HepG2 (cell line): Measurements from ENCODE around the gene NUBPL. TPM values are rescaled to one million over a fixed set of nuclear protein-coding genes. Genes with fewer than 3 reads are reported as not detected.
A peak's percentile ranks its signal among the peaks of the same experiment; 100 is the strongest.

ENCODE experiments used
- JARID2 ChIP-seq: sonication (generic); formaldehyde crosslinking; IDR thresholded peaks from 2 replicates; pipeline ENCODE4 v1.8.1; 2023; ENCODE audit warnings: missing genetic modification reagents, inconsistent platforms; ENCODE audit not compliant: insufficient replicate concordance
- PLRG1 ChIP-seq: fragments of 450-650 bp; conservative IDR thresholded peaks from 2 replicates; pipeline ENCODE4 v1.6.1; 2016
- SRSF4 ChIP-seq: fragments of 200-400 bp; formaldehyde crosslinking; IDR thresholded peaks from one replicate; pipeline ENCODE4 v1.6.1; 2018; ENCODE audit warnings: mild to moderate bottlenecking, low read depth, low read length, moderate library complexity; ENCODE audit not compliant: poor library complexity, severe bottlenecking
- STAT5B ChIP-seq: sonication (generic); formaldehyde crosslinking; IDR thresholded peaks from 2 replicates; pipeline ENCODE4 v1.4.0; 2020; ENCODE audit warnings: missing genetic modification reagents
- ZNF142 ChIP-seq: sonication (generic); formaldehyde crosslinking; IDR thresholded peaks from 2 replicates; pipeline ENCODE4 v1.4.0; 2020; ENCODE audit warnings: missing genetic modification reagents
- ZNF747 ChIP-seq: sonication (generic); formaldehyde crosslinking; IDR thresholded peaks from 2 replicates; pipeline ENCODE4 v1.8.1; 2023; ENCODE audit warnings: missing genetic modification reagents, mild to moderate bottlenecking, borderline replicate concordance
- ZNF780A ChIP-seq: sonication (generic); formaldehyde crosslinking; IDR thresholded peaks from 2 replicates; pipeline ENCODE4 v1.8.0; 2022; ENCODE audit warnings: mild to moderate bottlenecking, missing genetic modification reagents, moderate library complexity
- ZSCAN29 ChIP-seq: sonication (generic); formaldehyde crosslinking; conservative IDR thresholded peaks from 2 replicates; pipeline ENCODE4 v1.4.0; 2020; ENCODE audit warnings: mild to moderate bottlenecking, missing genetic modification reagents
- polyA plus RNA-seq, 8 experiments: library from polyadenylated mRNA; depleted of rRNA in 3 of 8; stranded (reverse) in 7 of 8; unstranded in 1 of 8; fragments of >200 nt; fragmentation: Illumina TruSeq in 4 of 8; extraction: Trizol in 4 of 8; gene quantifications; 2 replicates each; pipeline versions ENCODE4 v1.2.1 to v1.2.3, GENCODE V29; 2011 to 2016; ENCODE audit warnings: low read depth in 4 of 8, missing spikeins in 1 of 8, mixed read lengths in 1 of 8; ENCODE audit not compliant: insufficient read depth in 1 of 8
- total RNA-seq, 5 experiments: library from RNA; depleted of rRNA; stranded (reverse); fragments of >200 nt; fragmentation: Illumina TruSeq; extraction: Trizol; gene quantifications; 2 replicates each; pipeline ENCODE4 v1.2.3, GENCODE V29; 2016; ENCODE audit warnings: low read depth in 1 of 5

NUBPL gene
- total and polyA plus RNA-seq, 2 of the 13 experiments (the other 11 are each of a cell fraction or from before 2014, with no cell fraction given): 21.3 to 44.1 TPM

GRCh38 chr14:31605702-31606101, 44.5 kb downstream of the NUBPL start (continued):
- no peak for TF ChIP-seq JARID2 (CRISPR knock-in tag)
- TF ChIP-seq ZNF780A: no peak
- TF ChIP-seq ZNF142: no peak
- TF ChIP-seq SRSF4: no peak
- no peak for TF ChIP-seq ZNF747 (CRISPR knock-in tag)
- TF ChIP-seq PLRG1: peak; percentile 87; the same call in 1 of the 2 replicates
- no peak for TF ChIP-seq ZSCAN29
- TF ChIP-seq STAT5B (CRISPR knock-in tag): no peak
